GM12872 (cell line): ENCODE results near the gene ABCA13.

Source experiments
- TF ChIP-seq, protein P1 (sequence below): IDR thresholded peaks from 3 replicates; pipeline ENCODE4 v1.5.1; 2011; ENCODE audit warnings: low read depth, mild to moderate bottlenecking, low read length, moderate library complexity; ENCODE audit not compliant: insufficient read depth

The ABCA13 gene

DNA sequence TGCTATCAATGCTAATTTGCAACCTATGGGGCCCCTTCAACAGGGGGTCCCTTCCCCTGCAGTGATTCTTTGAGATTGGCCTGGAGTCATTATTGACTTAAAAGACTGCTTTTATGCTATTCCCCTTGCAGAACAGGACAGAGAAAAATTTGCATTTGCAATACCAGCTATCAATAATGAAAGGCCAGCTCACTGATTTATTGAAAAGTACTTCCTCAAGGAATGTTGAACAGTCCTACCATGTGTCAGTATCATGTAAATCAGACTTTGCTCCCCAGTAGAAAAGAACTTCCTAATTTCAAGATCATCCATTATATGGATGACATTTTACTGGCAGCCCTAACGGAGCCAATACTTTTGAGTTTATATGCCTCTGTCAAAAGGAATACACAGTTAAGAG is 29.7 kb upstream of the ABCA13 start:
- TF ChIP-seq, protein P1, sequence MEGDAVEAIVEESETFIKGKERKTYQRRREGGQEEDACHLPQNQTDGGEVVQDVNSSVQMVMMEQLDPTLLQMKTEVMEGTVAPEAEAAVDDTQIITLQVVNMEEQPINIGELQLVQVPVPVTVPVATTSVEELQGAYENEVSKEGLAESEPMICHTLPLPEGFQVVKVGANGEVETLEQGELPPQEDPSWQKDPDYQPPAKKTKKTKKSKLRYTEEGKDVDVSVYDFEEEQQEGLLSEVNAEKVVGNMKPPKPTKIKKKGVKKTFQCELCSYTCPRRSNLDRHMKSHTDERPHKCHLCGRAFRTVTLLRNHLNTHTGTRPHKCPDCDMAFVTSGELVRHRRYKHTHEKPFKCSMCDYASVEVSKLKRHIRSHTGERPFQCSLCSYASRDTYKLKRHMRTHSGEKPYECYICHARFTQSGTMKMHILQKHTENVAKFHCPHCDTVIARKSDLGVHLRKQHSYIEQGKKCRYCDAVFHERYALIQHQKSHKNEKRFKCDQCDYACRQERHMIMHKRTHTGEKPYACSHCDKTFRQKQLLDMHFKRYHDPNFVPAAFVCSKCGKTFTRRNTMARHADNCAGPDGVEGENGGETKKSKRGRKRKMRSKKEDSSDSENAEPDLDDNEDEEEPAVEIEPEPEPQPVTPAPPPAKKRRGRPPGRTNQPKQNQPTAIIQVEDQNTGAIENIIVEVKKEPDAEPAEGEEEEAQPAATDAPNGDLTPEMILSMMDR: no peak

DNA sequence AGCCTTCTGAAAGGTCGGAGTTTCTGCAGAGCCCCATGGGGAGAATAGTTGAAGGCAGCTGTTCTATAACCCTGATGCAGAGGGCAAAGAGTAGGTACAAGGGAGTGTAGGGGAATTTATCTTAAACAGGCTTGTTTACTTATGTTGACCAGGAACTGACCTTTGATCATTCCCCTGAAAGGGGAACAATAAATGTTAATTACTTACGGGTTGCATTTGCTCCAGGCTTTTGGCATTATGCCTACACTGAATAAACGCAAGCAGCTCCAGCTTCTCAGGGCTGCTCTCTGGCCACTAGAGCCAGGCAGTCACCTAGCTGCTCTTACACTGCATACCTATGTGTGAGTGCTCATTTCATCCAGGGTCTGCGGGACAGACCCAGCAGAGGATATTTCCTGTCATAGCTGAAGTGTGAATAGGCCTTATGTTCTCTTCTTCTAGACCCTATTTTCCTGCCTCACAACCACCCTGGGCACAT is 26.9 kb upstream of the ABCA13 start:
- TF ChIP-seq, protein P1: no peak

DNA sequence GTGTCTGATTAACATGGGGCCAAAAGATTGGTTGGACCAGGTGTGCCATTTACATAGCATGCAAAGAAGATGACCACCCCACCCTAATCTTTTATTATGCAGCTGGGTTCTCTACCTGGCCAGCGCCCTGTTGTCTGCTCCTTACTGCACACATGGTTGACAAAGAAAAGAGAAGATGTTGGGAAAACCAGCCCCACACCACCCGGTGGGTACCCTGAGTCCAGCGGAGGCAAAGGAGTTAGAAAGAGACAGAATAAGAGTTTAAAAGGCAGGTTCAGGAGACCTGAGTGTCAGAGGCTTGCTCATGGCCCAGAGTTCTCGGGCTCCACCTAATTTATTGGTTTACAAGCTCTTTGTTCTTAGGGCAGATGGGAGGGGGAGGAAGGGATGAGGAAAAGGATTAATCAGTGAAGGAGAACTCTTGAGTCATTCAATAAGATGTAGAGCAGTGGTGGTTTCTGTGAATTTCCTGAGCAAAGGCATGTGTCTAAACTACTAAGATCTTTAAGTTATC is 24.1 kb upstream of the ABCA13 start:
- TF ChIP-seq, protein P1: no peak

DNA sequence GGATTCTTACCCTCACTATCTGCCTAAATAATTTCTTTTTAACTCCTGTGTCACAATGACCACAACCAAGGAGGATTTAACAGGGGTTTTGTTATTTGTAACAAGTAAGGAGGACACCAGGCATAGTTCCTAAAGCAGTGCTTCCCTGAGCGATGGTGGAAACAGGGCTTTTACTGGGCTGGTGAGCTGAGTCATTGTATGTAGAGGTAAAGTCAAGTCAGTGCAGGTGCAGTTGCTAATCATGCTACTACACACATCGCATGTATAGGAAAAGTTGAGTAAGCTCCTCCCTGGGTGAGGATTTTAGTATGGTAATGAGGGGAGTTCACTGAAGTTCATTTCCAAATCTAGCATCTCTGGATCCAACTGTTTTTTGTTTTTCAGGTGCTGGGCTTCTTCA is 22.9 kb upstream of the ABCA13 start:
- TF ChIP-seq, protein P1: no peak

DNA sequence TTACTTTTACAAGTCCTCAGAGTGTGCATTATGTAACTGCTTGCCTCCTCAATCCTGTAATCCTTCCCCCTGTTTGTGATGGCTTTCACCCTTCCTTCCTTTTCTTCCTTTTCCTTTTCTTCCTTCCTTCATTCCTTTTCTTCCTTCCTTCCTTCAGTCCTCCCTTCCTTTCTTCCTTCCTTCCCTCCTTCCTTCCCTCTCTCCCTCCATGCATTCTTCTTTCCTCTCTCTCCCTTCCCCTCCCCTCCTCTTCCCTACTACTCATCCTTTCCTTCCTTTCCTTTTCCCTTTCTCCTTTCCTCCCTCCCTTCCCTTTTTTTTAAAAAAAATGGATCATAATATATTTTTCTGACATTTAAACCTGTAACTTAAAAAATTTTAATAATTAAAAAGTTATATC is 22.2 kb upstream of the ABCA13 start:
- TF ChIP-seq, protein P1: no peak

DNA sequence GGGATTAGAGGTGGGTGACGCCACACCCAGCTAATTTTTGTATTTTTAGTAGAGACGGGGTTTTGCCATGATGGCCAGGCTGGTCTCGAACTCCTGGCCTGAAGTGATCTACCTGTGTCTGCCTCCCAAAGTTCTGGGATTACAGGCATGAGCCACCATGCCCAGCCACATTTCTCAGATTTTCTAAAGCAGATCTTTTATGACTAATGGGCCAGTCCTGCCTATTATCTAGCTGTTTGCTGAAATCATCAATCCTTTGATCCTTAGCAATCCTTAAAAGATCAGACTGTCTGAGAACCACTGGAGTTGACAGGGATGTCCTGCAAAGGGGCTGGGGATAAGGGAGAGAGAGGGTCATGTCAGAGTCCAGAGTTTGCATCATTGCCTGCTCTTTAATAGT is 21.2 kb upstream of the ABCA13 start:
- TF ChIP-seq, protein P1: no peak

DNA sequence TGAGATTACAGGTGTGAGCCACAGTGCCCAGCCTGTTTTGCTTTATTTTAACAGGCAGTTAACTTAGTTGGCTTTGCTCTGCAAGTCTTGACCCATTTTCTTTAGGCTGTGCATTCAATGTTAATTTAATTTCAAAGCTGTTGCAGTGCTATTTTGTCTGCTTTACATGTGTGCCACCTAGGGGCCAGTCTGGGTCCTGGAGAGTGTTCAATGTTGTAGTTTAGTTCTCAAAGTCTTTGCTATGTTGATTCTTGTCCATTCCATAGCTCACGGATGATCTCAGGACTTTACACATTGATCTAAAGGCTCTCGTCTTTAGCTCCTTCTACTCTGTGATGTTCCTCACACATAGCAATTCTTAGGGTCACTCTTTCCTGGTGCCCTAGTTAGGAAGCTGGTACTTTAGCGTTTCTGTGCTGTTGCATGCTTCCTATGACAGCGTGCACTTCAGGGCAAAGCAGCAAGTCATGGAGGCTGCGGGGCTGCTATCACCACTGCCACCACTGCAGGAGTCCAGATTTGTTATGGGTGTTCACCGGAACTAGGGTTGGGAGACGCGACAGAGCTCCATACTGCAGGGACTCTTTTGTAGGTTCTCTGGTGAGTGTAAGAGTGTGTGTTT is 16.4 kb upstream of the ABCA13 start:
- TF ChIP-seq, protein P1: peak; percentile 76
